Endodermal cell (in vitro differentiated cells): ENCODE measurements around the gene BACH2. TPM values are rescaled to one million over a fixed set of nuclear protein-coding genes. Genes with fewer than 3 reads are reported as not detected.
A peak's percentile ranks its signal among the peaks of the same experiment; 100 is the strongest.

ENCODE experiments used
- DNase-seq: peaks from one replicate; pipeline ENCODE4 v3.0.0-alpha.2; 2017
- H3K27ac ChIP-seq: 2 replicates; pipeline ENCODE4 v1.5.1; 2013; ENCODE audit warnings: mild to moderate bottlenecking, low read depth, low read length, moderate library complexity
- H3K27me3 ChIP-seq: 2 replicates; pipeline ENCODE4 v1.6.1; 2013; ENCODE audit warnings: mild to moderate bottlenecking, low read length, moderate library complexity; ENCODE audit not compliant: insufficient read depth, control insufficient read depth, poor library complexity, severe bottlenecking
- H3K36me3 ChIP-seq: 2 replicates; pipeline ENCODE4 v1.7.0; 2013; ENCODE audit warnings: mild to moderate bottlenecking, low read length, moderate library complexity; ENCODE audit not compliant: control insufficient read depth, insufficient read depth
- H3K4me1 ChIP-seq: one replicate; pipeline ENCODE4 v1.7.0; 2013; ENCODE audit warnings: low read length; ENCODE audit not compliant: control insufficient read depth, insufficient read depth
- H3K4me3 ChIP-seq: 2 replicates; pipeline ENCODE4 v1.5.1; 2013; ENCODE audit warnings: mild to moderate bottlenecking, low read length, moderate library complexity
- H3K9ac ChIP-seq: 2 replicates; pipeline ENCODE4 v1.6.1; 2013; ENCODE audit warnings: mild to moderate bottlenecking, low read length, moderate library complexity; ENCODE audit not compliant: poor library complexity, severe bottlenecking; ENCODE audit errors: extremely low read depth
- H3K9me3 ChIP-seq: 2 replicates; pipeline ENCODE4 v1.6.1; 2013; ENCODE audit warnings: mild to moderate bottlenecking, low read length, moderate library complexity; ENCODE audit not compliant: control insufficient read depth
- H3K27ac Mint-ChIP-seq: 2 replicates; pipeline ENCODE4 v1.8.0; 2020; ENCODE audit warnings: mixed read lengths
- H3K27me3 Mint-ChIP-seq: 2 replicates; pipeline ENCODE4 v1.8.0; 2021; ENCODE audit warnings: mild to moderate bottlenecking, mixed read lengths; ENCODE audit not compliant: insufficient read depth
- H3K36me3 Mint-ChIP-seq: 2 replicates; pipeline ENCODE4 v1.8.0; 2020; ENCODE audit warnings: low read depth, mixed read lengths
- H3K4me1 Mint-ChIP-seq: 2 replicates; pipeline ENCODE4 v1.8.0; 2020; ENCODE audit warnings: mixed read lengths
- H3K4me3 Mint-ChIP-seq: 2 replicates; pipeline ENCODE4 v1.8.0; 2020; ENCODE audit warnings: mild to moderate bottlenecking, moderate library complexity, mixed read lengths
- H3K9me3 Mint-ChIP-seq: 2 replicates; pipeline ENCODE4 v1.8.0; 2020; ENCODE audit warnings: mild to moderate bottlenecking, mixed read lengths
- WGBS, 2 experiments: methylation state at CpG; one replicate each; pipeline versions ENCODE4 v1.1.5 to v1.1.7; 2013; ENCODE audit warnings: missing lambda C conversion rate in 2 of 2, mixed read lengths in 1 of 2; ENCODE audit not compliant: insufficient coverage in 1 of 2, insufficient read length in 1 of 2; 5-methylcytosine and 5-hydroxymethylcytosine counted together
- total RNA-seq, 2 donors: library from RNA; stranded (reverse); fragmentation: NEBNext Ultra II Directional in 1 of 2; extraction: Animal tissue kit (Norgen Biotek cat#: 25700) in 1 of 2; gene quantifications; 2 replicates in 1 of 2; 3 replicates in 1 of 2; pipeline ENCODE4 v1.2.1, GENCODE V29; 2021
- TF ChIP-seq, protein P1 (sequence below): fragments of 200-600 bp; sonication (generic); conservative IDR thresholded peaks from 2 replicates; pipeline ENCODE4 v1.5.0; 2021; ENCODE audit warnings: antibody characterized with exemption, mild to moderate bottlenecking

The BACH2 gene
- total RNA-seq, 2 donors from 2014 or later, result 11.0 to 22.3 TPM

DNA sequence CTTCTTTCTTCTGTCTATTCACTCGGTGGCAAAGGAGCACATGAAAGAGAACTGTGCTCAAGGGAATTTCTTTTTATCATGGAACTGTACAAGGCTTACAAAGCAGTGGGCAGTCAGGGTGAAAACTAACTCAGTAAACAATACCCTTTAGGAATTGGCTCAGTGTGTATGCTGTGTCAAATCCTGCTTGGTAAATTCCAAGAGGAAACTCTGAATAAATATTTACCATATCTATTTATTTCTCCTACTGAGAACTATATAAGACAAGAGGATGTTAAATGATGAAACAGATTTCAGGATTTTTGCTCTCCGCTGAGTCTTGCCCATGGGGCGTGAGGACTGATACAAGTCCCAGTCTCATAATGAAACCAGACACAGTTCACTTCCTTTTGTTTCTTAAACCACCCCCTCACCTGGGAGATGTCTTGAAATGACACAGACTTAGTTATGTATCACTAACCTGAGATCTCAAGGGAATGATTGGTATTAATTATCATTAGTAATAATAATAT, 188.8 kb downstream of the BACH2 start:
- Mint-ChIP-seq H3K27me3 (no peaks in the 10 kb centered on the region), H3K36me3 (no peaks in the 10 kb centered on the region), H3K27ac (no peak overlapping the region), H3K4me1 (peaks cover 21% of the 10 kb centered on the region), H3K9me3 (peaks cover 2% of the 10 kb centered on the region), H3K4me3 (no peak overlapping the region)
- Histone ChIP-seq H3K27ac (peak overlapping the region; percentile 26), H3K4me1 (no peaks in the 10 kb centered on the region), H3K9me3 (peaks cover under 1% of the 10 kb centered on the region), H3K9ac (no peak overlapping the region), H3K36me3 (no peaks in the 10 kb centered on the region), H3K27me3 (no peaks in the 10 kb centered on the region), H3K4me3 (no peak overlapping the region)
- no peak for DNase-seq
- TF ChIP-seq, protein P1, sequence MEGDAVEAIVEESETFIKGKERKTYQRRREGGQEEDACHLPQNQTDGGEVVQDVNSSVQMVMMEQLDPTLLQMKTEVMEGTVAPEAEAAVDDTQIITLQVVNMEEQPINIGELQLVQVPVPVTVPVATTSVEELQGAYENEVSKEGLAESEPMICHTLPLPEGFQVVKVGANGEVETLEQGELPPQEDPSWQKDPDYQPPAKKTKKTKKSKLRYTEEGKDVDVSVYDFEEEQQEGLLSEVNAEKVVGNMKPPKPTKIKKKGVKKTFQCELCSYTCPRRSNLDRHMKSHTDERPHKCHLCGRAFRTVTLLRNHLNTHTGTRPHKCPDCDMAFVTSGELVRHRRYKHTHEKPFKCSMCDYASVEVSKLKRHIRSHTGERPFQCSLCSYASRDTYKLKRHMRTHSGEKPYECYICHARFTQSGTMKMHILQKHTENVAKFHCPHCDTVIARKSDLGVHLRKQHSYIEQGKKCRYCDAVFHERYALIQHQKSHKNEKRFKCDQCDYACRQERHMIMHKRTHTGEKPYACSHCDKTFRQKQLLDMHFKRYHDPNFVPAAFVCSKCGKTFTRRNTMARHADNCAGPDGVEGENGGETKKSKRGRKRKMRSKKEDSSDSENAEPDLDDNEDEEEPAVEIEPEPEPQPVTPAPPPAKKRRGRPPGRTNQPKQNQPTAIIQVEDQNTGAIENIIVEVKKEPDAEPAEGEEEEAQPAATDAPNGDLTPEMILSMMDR, result no peak
- 94% methylated on average over 3 of the region's 3 CpGs; no CpG with 5 or more reads in 1 of the 2 experiments for WGBS, 2 experiments

DNA sequence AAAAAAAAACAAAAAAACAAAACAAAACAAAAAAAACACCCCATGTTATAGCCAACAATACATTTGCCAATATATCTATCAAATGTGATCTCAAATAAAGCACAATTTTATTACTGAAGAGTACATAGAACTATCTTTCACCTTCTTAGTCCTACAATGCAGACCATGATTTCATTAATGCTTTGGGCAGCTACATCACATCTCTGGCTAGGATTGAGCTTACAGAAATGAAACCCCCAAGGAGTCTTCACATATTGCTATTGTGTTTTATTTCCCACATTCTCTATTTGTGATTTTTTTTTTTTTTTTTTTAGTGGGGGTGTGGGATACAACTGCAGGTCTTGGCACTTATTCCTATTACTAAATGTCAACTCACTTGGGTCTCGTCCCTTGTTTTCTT, 189.3 kb downstream of the BACH2 start:
- no peak overlapping the region for H3K27ac Mint-ChIP-seq
- Histone ChIP-seq H3K4me1 (no peaks in the 10 kb centered on the region), H3K9me3 (no peaks in the 10 kb centered on the region), H3K4me3 (no peak overlapping the region), H3K9ac (no peak overlapping the region), H3K27me3 (no peaks in the 10 kb centered on the region), H3K36me3 (no peaks in the 10 kb centered on the region), H3K27ac (peak overlapping the region; percentile 26)
- DNase-seq, result no peak
- H3K27me3 Mint-ChIP-seq, result no peaks in the 10 kb centered on the region
- TF ChIP-seq, protein P1, result no peak
- H3K36me3 Mint-ChIP-seq, result no peaks in the 10 kb centered on the region
- no peaks in the 10 kb centered on the region for H3K9me3 Mint-ChIP-seq
- 94% methylated on average over 1 of the region's 1 CpG; no CpG with 5 or more reads in 1 of the 2 experiments for WGBS, 2 experiments
- no peak overlapping the region for H3K4me3 Mint-ChIP-seq
- peaks cover 21% of the 10 kb centered on the region for H3K4me1 Mint-ChIP-seq

DNA sequence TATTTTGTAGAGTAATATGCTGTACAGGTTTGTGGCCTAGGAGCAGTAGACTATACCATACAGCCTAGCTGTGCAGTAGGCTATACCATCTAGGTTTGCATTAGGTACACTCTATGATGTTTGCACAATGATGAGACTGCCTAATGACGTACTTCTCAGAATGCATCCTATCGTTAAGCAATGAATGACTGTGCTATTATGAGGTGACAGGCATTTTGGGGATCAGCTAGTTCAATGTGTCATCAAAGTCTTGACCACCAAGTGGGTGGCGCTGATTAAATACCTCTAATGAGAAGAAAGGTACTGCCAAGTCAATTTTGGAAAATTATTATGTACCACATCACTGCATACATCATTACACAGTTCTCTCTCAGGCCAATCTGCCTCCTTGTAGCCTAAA, 190.2 kb downstream of the BACH2 start:
- Mint-ChIP-seq H3K4me3 (no peak overlapping the region), H3K36me3 (no peaks in the 10 kb centered on the region), H3K9me3 (no peaks in the 10 kb centered on the region), H3K27me3 (no peaks in the 10 kb centered on the region), H3K4me1 (peaks cover 16% of the 10 kb centered on the region), H3K27ac (no peak overlapping the region)
- no peaks in the 10 kb centered on the region for H3K9me3 ChIP-seq
- DNase-seq, result no peak
- TF ChIP-seq, protein P1, result no peak
- 90 to 95% methylated on average over 3 of the region's 3 CpGs for whole genome bisulfite sequencing, 2 experiments
- H3K27ac ChIP-seq, result no peak overlapping the region
- H3K4me3 ChIP-seq, result no peak overlapping the region
- H3K4me1 ChIP-seq, result no peaks in the 10 kb centered on the region
- no peaks in the 10 kb centered on the region for H3K36me3 ChIP-seq
- H3K9ac ChIP-seq, result no peak overlapping the region
- no peaks in the 10 kb centered on the region for H3K27me3 ChIP-seq
